Measurements from ENCODE around the gene CCDC121.

The CCDC121 gene

GRCh38 chr2:27621524-27621923 lies 7.3 kb downstream of the CCDC121 start:
- Histone ChIP-seq H3K4me1 (ENCODE audit: control insufficient read depth, insufficient read depth, low read length) (no peaks in the 10 kb centered on the region), H3K27ac (ENCODE audit: extremely low read depth, low read depth, low read length) (no peak overlapping the region), H3K9me3 (ENCODE audit: control insufficient read depth, insufficient read depth, low read depth, low read length) (no peaks in the 10 kb centered on the region), H3K4me3 (ENCODE audit: low read depth, low read length) (no peak overlapping the region), H3K36me3 (ENCODE audit: control insufficient read depth in 2 of 2, insufficient read depth in 1 of 2, low read length in 2 of 2) (peaks cover 46 to 70% of the 10 kb centered on the region in 2 experiments)
- ChIA-PET CTCF (interaction anchor here (1.6 to 1.8 kb wide), 2 partner anchors 11 to 17 kb away, joined by 5 to 9 read pairs; no protein-coding TSS in a partner anchor), POLR2A (no interaction called here)
- TF ChIP-seq FEZF1 (tag by site-specific recombination; IDR thresholded peaks at IDR 0.05) (no peak), ATF2 (tag by site-specific recombination; IDR thresholded peaks at IDR 0.05; ENCODE audit: low read depth) (no peak), ZNF16 (tag by site-specific recombination; IDR thresholded peaks at IDR 0.05; ENCODE audit: low read depth) (no peak), ZXDB (tag by site-specific recombination; IDR thresholded peaks at IDR 0.05) (no peak), SCRT1 (tag by site-specific recombination; IDR thresholded peaks at IDR 0.05; ENCODE audit: borderline replicate concordance) (no peak), ZNF580 (tag by site-specific recombination; IDR thresholded peaks at IDR 0.05) (no peak), ZNF514 (tag by site-specific recombination; IDR thresholded peaks at IDR 0.05) (no peak), ZNF354C (tag by site-specific recombination; IDR thresholded peaks at IDR 0.05; ENCODE audit: borderline replicate concordance, low read depth) (no peak), ZBTB17 (tag by site-specific recombination; IDR thresholded peaks at IDR 0.05) (no peak), ZNF248 (tag by site-specific recombination; IDR thresholded peaks at IDR 0.05) (no peak), ZBTB10 (tag by site-specific recombination; IDR thresholded peaks at IDR 0.05) (no peak), ZNF426 (tag by site-specific recombination; IDR thresholded peaks at IDR 0.05) (no peak), ZNF146 (tag by site-specific recombination; IDR thresholded peaks at IDR 0.05) (no peak)

- POLR2A ChIA-PET = no interaction called here
- TF ChIP-seq ZNF202 (tag by site-specific recombination; IDR thresholded peaks at IDR 0.05; ENCODE audit: borderline replicate concordance) (no peak), ZNF174 (tag by site-specific recombination; IDR thresholded peaks at IDR 0.05) (no peak), SCRT2 (tag by site-specific recombination; IDR thresholded peaks at IDR 0.05) (no peak), PATZ1 (tag by site-specific recombination; IDR thresholded peaks at IDR 0.05) (no peak), ZNF404 (tag by site-specific recombination; IDR thresholded peaks at IDR 0.05) (no peak), KLF17 (tag by site-specific recombination; IDR thresholded peaks at IDR 0.05) (no peak), ZNF350 (tag by site-specific recombination; IDR thresholded peaks at IDR 0.05) (no peak), KLF1 (tag by site-specific recombination; IDR thresholded peaks at IDR 0.05) (no peak), ZNF785 (tag by site-specific recombination; IDR thresholded peaks at IDR 0.05) (no peak)
- H3K27ac ChIP-seq (ENCODE audit: extremely low read depth, low read depth, low read length) = no peak overlapping the region
- peaks cover 58 to 69% of the 10 kb centered on the region in 2 experiments for H3K36me3 ChIP-seq (ENCODE audit: control insufficient read depth in 2 of 2, insufficient read depth in 1 of 2, low read length in 2 of 2)
- CTCF ChIA-PET = interaction anchor here (0.6 kb wide), 2 partner anchors 137 to 217 kb away, joined by 3 to 4 read pairs; no protein-coding TSS in a partner anchor
- H3K4me3 ChIP-seq (ENCODE audit: low read depth, low read length) = no peak overlapping the region
- no peaks in the 10 kb centered on the region for H3K4me1 ChIP-seq (ENCODE audit: control insufficient read depth, insufficient read depth, low read length)
- H3K9me3 ChIP-seq (ENCODE audit: control insufficient read depth, insufficient read depth, low read depth, low read length) = no peaks in the 10 kb centered on the region
Observed at GRCh38 chr2:27615316-27615715, 13.5 kb downstream of the CCDC121 start.
